ENCODE results near the gene SKOR1. TPM values are rescaled to one million over a fixed set of nuclear protein-coding genes. Genes with fewer than 3 reads are reported as not detected.

SKOR1 gene
- polyA plus RNA-seq, 1 experiment: 0.02 TPM

DNA sequence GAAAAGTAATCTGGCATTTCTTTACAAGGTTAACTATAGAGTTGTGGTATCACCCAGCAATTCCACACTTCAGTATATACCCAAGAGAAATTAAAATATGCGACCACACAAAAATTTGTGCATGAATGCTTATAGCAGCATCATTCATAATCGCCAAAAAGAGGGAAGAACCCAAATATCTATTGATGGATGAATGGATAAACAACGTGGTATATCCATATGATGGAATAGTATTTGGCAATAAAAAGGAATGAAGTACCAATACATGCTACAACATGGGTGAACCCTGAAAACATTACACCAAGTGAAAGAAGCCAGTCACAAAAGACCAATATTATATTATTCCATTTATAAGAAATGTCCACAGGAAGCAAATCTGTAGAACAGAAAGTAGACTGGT lies 8.6 kb upstream of the SKOR1 start:
- no peak for DNase-seq (ENCODE audit: low read depth, low spot score)
- Histone ChIP-seq H3K27ac (ENCODE audit: low read depth, low read length) (no peak overlapping the region), H3K4me3 (ENCODE audit: low read depth, low read length) (no peak overlapping the region), H3K27me3 (ENCODE audit: control insufficient read depth, insufficient read depth, low read length) (peaks cover 73% of the 10 kb centered on the region), H3K9me3 (ENCODE audit: control insufficient read depth, insufficient read depth, low read length) (peaks cover 6% of the 10 kb centered on the region; the same call in 1 of the 2 replicates)
- TF ChIP-seq, protein P1, sequence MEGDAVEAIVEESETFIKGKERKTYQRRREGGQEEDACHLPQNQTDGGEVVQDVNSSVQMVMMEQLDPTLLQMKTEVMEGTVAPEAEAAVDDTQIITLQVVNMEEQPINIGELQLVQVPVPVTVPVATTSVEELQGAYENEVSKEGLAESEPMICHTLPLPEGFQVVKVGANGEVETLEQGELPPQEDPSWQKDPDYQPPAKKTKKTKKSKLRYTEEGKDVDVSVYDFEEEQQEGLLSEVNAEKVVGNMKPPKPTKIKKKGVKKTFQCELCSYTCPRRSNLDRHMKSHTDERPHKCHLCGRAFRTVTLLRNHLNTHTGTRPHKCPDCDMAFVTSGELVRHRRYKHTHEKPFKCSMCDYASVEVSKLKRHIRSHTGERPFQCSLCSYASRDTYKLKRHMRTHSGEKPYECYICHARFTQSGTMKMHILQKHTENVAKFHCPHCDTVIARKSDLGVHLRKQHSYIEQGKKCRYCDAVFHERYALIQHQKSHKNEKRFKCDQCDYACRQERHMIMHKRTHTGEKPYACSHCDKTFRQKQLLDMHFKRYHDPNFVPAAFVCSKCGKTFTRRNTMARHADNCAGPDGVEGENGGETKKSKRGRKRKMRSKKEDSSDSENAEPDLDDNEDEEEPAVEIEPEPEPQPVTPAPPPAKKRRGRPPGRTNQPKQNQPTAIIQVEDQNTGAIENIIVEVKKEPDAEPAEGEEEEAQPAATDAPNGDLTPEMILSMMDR (IDR thresholded peaks at IDR 0.05; ENCODE audit: low read depth, low read length): no peak
- CTCF ChIA-PET: no interaction called here
- POLR2A ChIA-PET: no interaction called here

DNA sequence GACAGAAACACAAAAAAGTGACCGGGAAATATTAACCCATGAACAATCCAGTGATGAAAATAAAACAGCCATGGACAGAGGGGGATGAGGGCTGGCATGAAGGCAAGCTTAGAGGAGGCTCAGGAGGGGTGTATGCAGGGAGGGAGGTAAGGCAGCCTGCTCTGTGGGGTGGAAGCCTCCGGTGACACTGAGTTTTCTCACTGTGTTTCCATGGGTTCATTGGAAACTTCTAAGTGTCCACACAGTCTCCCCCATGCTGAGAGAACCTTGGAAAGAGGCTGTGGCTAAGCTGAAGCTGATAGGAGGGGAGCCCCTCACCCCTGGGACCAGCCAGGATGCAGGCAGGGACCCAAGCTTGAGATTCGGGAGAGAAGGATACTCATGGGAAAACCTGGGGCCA lies 6.8 kb upstream of the SKOR1 start:
- TF ChIP-seq, protein P1 (IDR thresholded peaks at IDR 0.05; ENCODE audit: low read depth, low read length): no peak
- CTCF ChIA-PET: no interaction called here
- Histone ChIP-seq H3K27me3 (ENCODE audit: control insufficient read depth, insufficient read depth, low read length) (peaks cover 76% of the 10 kb centered on the region), H3K9me3 (ENCODE audit: control insufficient read depth, insufficient read depth, low read length) (peaks cover 14% of the 10 kb centered on the region; the same call in 1 of the 2 replicates), H3K27ac (ENCODE audit: low read depth, low read length) (no peak overlapping the region), H3K4me3 (ENCODE audit: low read depth, low read length) (no peak overlapping the region)
- POLR2A ChIA-PET: no interaction called here
- DNase-seq (ENCODE audit: low read depth, low spot score): no peak

DNA sequence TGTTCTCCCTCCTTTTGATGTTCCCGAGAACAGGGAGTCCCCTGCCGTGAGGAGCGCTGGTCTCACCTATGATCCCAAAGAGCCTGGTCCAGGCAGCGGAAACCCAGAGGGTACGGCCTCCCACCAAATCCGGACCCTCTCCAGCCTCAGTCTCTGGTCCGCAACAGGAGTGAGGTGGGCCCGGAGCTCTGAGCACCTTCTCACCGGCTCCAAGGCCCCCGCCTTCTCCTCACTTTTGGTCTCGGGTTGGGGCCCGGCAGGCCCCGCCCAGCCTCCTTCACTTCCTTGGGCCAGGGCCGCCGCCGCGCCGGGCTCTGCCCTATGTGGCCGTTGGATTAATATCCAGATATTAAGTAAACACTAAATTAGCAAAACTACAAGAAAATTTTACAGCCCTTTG lies 5.7 kb upstream of the SKOR1 start:
- peaks cover 87% of the 10 kb centered on the region for H3K27me3 ChIP-seq (ENCODE audit: control insufficient read depth, insufficient read depth, low read length)
- H3K9me3 ChIP-seq (ENCODE audit: control insufficient read depth, insufficient read depth, low read length): peaks cover 14% of the 10 kb centered on the region; the same call in 1 of the 2 replicates
- DNase-seq (ENCODE audit: low read depth, low spot score): no peak
- no peak overlapping the region for H3K27ac ChIP-seq (ENCODE audit: low read depth, low read length)
- POLR2A ChIA-PET: no interaction called here
- no peak overlapping the region for H3K4me3 ChIP-seq (ENCODE audit: low read depth, low read length)
- TF ChIP-seq, protein P1 (IDR thresholded peaks at IDR 0.05; ENCODE audit: low read depth, low read length): no peak
- CTCF ChIA-PET: no interaction called here

DNA sequence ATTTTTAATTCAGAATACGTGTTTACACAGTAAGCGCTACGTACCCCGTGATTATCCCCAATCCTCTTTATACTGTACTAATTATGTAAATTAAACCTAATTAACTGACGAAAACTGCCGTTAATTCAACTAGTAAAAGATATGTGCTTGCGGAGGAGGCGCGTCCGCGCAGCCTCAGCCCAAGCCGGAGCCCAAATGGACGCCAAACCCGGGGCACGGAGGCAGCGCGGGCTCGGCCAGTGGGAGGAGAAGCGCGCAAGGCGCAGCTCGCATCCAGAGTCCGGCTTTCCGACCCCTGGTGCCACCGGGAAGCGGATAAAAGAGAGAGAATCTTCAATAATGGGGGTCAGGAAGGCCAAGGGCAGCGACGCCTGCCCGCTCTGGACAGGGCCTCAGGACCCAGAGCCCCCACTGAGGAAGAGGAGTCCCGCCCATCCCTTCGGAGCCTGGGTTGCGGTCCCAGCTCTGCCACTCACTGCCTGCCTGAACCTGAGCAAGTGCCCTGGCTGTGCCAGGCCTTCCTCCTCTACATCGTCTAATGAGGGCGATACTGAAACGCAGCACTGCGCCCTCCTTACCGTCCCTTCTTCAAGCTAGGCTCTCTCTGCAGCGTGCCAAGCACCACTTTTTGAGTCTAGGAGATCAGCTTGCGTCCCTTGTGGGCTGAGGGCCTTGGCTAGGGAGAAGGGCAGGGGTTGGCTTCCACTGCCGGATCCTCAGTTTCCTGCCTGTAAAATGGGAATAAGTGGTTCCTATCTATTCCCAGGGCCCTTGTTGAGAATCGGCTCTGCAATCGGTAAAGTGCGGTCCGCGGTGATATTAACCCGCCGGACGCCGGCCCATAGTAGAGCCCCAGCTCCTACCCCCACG lies 5.0 kb upstream of the SKOR1 start:
- TF ChIP-seq, protein P1 (IDR thresholded peaks at IDR 0.05; ENCODE audit: low read depth, low read length): no peak
- ChIA-PET CTCF (no interaction called here), POLR2A (no interaction called here)
- H3K27me3 ChIP-seq (ENCODE audit: control insufficient read depth, insufficient read depth, low read length): peaks cover 86% of the 10 kb centered on the region
- H3K27ac ChIP-seq (ENCODE audit: low read depth, low read length): no peak overlapping the region
- no peak overlapping the region for H3K4me3 ChIP-seq (ENCODE audit: low read depth, low read length)
- DNase-seq (ENCODE audit: low read depth, low spot score): no peak
- peaks cover 14% of the 10 kb centered on the region; the same call in 1 of the 2 replicates for H3K9me3 ChIP-seq (ENCODE audit: control insufficient read depth, insufficient read depth, low read length)

DNA sequence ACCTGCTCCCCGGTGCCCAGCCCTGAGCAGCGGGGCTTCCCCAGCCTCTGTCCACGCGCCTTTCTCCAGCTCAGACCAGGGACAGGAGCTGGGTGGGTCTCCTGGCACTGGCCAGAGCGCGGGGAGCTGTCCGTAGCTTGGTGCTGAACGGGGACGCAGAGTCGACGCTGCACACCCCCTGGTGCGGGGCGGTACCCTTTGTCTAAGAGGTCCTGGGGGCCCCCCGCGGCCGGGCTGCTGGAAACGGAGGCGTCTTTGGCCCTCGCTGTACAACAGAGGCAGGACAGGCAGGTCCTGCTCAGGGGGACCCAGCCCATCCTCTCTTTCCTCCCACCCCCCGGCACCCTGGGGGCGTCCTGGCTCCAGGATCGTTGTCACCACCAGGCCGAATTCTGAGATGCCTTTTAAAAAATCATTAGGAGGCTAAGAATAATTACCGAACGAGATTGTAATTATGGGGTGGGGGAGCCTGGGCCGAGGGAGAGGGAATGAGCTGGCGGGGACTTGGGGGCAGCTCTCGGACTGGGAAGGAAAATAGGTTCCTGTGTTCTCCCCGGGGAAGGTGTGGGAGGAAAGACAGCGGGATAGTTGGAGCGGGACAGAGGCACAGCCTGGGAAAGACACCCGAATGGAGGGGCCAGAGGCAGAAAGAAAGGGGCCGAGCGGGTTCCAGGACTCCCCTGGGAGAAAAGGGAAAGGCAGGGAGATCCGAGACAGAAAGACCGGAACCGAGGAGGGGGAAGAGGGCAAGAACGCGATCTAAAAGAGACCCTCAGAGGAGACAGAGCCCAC lies 4.1 kb upstream of the SKOR1 start:
- TF ChIP-seq, protein P1 (IDR thresholded peaks at IDR 0.05; ENCODE audit: low read depth, low read length): no peak
- no peak for DNase-seq (ENCODE audit: low read depth, low spot score)
- peaks cover 87% of the 10 kb centered on the region for H3K27me3 ChIP-seq (ENCODE audit: control insufficient read depth, insufficient read depth, low read length)
- ChIA-PET POLR2A (no interaction called here), CTCF (no interaction called here)
- H3K4me3 ChIP-seq (ENCODE audit: low read depth, low read length): no peak overlapping the region
- peaks cover 21% of the 10 kb centered on the region; the same call in 1 of the 2 replicates for H3K9me3 ChIP-seq (ENCODE audit: control insufficient read depth, insufficient read depth, low read length)
- no peak overlapping the region for H3K27ac ChIP-seq (ENCODE audit: low read depth, low read length)

Data from AG04450 (cell line).